DLD1 (cell line): ENCODE data around the gene EDARADD.

ENCODE experiments used
- in situ Hi-C: cut with HindIII; loops from 2 replicates; pipeline ENCODE4 v1.10.0; 2017; ENCODE audit warnings: low sequenced_read_pairs

Gene EDARADD

GRCh38 chr1:236391008-236391407, 3.1 kb upstream of the EDARADD start:
- in situ Hi-C loops: no loop called here

GRCh38 chr1:236392182-236392581, 1.9 kb upstream of the EDARADD start:
- in situ Hi-C loops: no loop called here

GRCh38 chr1:236394879-236395229, 768 bp downstream of the EDARADD start:
- in situ Hi-C loops: no loop called here

- in situ Hi-C loops: no loop called here
Observed at GRCh38 chr1:236395230-236395946, 1.3 kb downstream of the EDARADD start.

GRCh38 chr1:236395947-236396664, 2.0 kb downstream of the EDARADD start:
- in situ Hi-C loops: no loop called here

- in situ Hi-C loops: no loop called here
Observed at GRCh38 chr1:236396665-236397043, 2.6 kb downstream of the EDARADD start.

- in situ Hi-C loops: no loop called here
Observed at GRCh38 chr1:236397173-236397759, 3.2 kb downstream of the EDARADD start.

GRCh38 chr1:236398538-236398937, 4.5 kb downstream of the EDARADD start:
- in situ Hi-C loops: no loop called here

GRCh38 chr1:236400061-236400603, 6.0 kb downstream of the EDARADD start:
- in situ Hi-C loops: no loop called here

- in situ Hi-C loops: no loop called here
Observed at GRCh38 chr1:236401698-236402097, 7.6 kb downstream of the EDARADD start.

- in situ Hi-C loops: no loop called here
Observed at GRCh38 chr1:236403905-236404696, 10.0 kb downstream of the EDARADD start.

- in situ Hi-C loops: no loop called here
Observed at GRCh38 chr1:236407059-236407458, 13.0 kb downstream of the EDARADD start.

- in situ Hi-C loops: no loop called here
Observed at GRCh38 chr1:236413688-236414087, 19.6 kb downstream of the EDARADD start.

- in situ Hi-C loops: no loop called here
Observed at GRCh38 chr1:236416165-236416564, 22.1 kb downstream of the EDARADD start.

- in situ Hi-C loops: no loop called here
Observed at GRCh38 chr1:236417336-236417735, 23.2 kb downstream of the EDARADD start.

GRCh38 chr1:236419502-236419901, 25.4 kb downstream of the EDARADD start:
- in situ Hi-C loops: no loop called here

- in situ Hi-C loops: no loop called here
Observed at GRCh38 chr1:236421022-236421421, 26.9 kb downstream of the EDARADD start.

GRCh38 chr1:236421850-236422516, 27.9 kb downstream of the EDARADD start:
- in situ Hi-C loops: no loop called here

GRCh38 chr1:236422517-236422876, 28.4 kb downstream of the EDARADD start:
- in situ Hi-C loops: no loop called here

- in situ Hi-C loops: no loop called here
Observed at GRCh38 chr1:236425031-236425663, 31.1 kb downstream of the EDARADD start.
